Hepatic stellate cell (primary cell): ENCODE measurements around the gene KLF6.

Experiments
- DNase-seq: peaks from one replicate; pipeline ENCODE4 v3.0.0; 2011; ENCODE audit warnings: low spot score

Gene KLF6

DNA sequence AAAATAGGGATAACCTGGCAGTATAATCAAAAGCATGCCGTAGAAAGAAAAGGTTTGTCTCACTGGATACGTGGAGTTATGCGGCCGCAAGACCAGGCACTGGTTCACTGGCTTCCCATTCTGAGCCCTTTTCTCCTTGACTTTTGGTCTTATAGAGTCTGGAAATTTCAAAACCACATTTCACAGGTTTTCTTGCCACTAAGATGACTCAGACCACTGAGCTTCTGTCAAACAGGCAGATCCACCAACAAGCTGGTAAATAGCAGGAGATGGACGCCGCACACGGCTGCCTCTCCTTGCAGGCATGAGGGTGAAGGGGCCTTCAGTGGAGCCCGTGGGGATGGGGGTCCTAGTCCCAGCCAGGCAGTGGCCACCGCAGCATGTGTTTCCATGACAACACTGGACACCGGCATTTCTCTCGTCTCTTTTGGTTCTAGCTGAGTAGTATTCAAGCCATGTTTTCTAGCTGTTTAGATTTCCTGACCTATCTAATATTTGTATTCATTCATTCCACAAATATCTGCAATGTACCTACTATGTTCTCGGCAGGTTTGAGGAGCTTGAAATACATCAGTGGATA lies 55.5 kb downstream of the KLF6 start:
- no peak for DNase-seq

DNA sequence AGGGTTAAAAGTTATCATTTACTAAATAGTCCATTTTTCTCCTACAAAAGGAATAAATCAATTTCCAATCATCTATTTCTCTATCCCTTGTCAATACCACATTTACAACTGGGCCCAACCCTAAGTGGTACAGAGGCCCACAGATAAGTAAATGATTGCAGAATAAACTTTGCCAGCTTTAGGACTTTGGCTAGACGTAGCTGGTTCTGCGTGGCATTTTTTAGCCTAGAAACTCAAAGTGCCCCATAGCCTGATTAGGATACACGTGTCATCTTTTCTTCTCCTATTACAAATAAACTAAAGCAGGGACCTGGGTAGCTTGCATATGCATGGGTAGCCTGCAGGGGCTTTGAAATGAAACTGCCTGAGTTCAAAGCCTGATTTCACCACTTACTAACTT lies 56.4 kb downstream of the KLF6 start:
- no peak for DNase-seq

DNA sequence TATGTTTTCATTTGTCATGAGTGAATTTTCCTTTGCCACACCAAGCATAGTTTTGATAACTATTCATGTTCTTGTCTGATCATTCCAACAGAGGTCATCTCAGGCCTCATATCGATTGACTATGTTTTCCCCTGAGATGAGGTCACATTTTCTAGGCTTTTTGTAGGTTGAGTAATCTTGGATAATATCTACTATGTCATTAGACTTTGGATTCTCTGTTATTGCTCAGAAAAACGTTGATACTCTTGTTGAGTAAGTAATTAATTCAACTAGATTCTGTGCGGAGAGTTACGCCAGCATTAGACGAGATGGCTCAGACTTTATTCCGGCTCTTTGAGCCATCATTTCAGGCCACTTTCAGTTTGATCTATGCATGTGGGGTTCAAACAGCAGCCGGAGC lies 57.7 kb downstream of the KLF6 start:
- no peak for DNase-seq
